WTC11 (cell line): ENCODE data around the gene IGFBPL1. TPM values are rescaled to one million over a fixed set of nuclear protein-coding genes. Genes with fewer than 3 reads are reported as not detected.

ENCODE experiments used
- ATAC-seq: fragments of 200-7000 bp; cut with Tn5 transposase; 2 replicates; pipeline ENCODE4 v1.10.0; 2021; ENCODE audit warnings: mild to moderate bottlenecking, moderate library complexity
- CTCF ChIA-PET: fragments of 300-600 bp; sonication (Branson Sonifier 250); formaldehyde crosslinking; loops from one replicate; lab custom pipeline; 2021; ENCODE audit warnings: antibody characterized with exemption; lab: Charles Lee
- POLR2A ChIA-PET: fragments of 350-600 bp; sonication (Branson Sonifier 250); formaldehyde crosslinking; loops from one replicate; lab custom pipeline; 2021; ENCODE audit warnings: antibody characterized with exemption; lab: Charles Lee
- DNase-seq: peaks from one replicate; pipeline ENCODE4 v3.0.0; 2021; ENCODE audit warnings: low spot score
- H3K27ac Mint-ChIP-seq: 2 replicates; pipeline ENCODE4 v1.8.0; 2021; ENCODE audit warnings: mixed read lengths
- H3K27me3 Mint-ChIP-seq: 2 replicates; pipeline ENCODE4 v1.8.0; 2021; ENCODE audit warnings: low read depth, mild to moderate bottlenecking, moderate library complexity, mixed read lengths
- H3K36me3 Mint-ChIP-seq: 2 replicates; pipeline ENCODE4 v1.8.0; 2021; ENCODE audit warnings: mixed read lengths
- H3K4me1 Mint-ChIP-seq: 2 replicates; pipeline ENCODE4 v1.8.0; 2022; ENCODE audit warnings: mixed read lengths
- H3K4me3 Mint-ChIP-seq: 2 replicates; pipeline ENCODE4 v1.8.0; 2021; ENCODE audit warnings: mild to moderate bottlenecking, moderate library complexity, mixed read lengths
- H3K9me3 Mint-ChIP-seq: 2 replicates; pipeline ENCODE4 v1.8.0; 2021; ENCODE audit warnings: mixed read lengths
- ETV6 ChIP-seq: sonication (generic); formaldehyde crosslinking; IDR thresholded peaks from 2 replicates; pipeline ENCODE4 v1.8.1; 2022; ENCODE audit warnings: mild to moderate bottlenecking, missing genetic modification reagents
- FOXK1 ChIP-seq: sonication (generic); formaldehyde crosslinking; IDR thresholded peaks from 2 replicates; pipeline ENCODE4 v1.8.0; 2022; ENCODE audit warnings: mild to moderate bottlenecking, moderate library complexity, missing genetic modification reagents
- GRHL2 ChIP-seq: fragments of 250-450 bp; sonication (Bioruptor Pico); IDR thresholded peaks from 2 replicates; pipeline ENCODE4 v1.8.0; 2022; ENCODE audit warnings: mild to moderate bottlenecking, moderate library complexity; ENCODE audit not compliant: insufficient replicate concordance, severe bottlenecking
- KAT7 ChIP-seq: sonication (generic); formaldehyde crosslinking; IDR thresholded peaks from 2 replicates; pipeline ENCODE4 v1.8.1; 2023; ENCODE audit warnings: missing genetic modification reagents, mild to moderate bottlenecking, borderline replicate concordance
- MXD4 ChIP-seq: fragments of 250-450 bp; sonication (Bioruptor Pico); IDR thresholded peaks from 2 replicates; pipeline ENCODE4 v1.8.0; 2021; ENCODE audit warnings: mild to moderate bottlenecking, moderate library complexity, borderline replicate concordance
- NFATC4 ChIP-seq: fragments of 250-450 bp; sonication (Bioruptor Pico); IDR thresholded peaks from 2 replicates; pipeline ENCODE4 v1.9.0; 2021; ENCODE audit warnings: mild to moderate bottlenecking
- SMAD4 ChIP-seq: sonication (generic); formaldehyde crosslinking; IDR thresholded peaks from 2 replicates; pipeline ENCODE4 v1.8.0; 2022; ENCODE audit warnings: mild to moderate bottlenecking, missing genetic modification reagents
- TEAD4 ChIP-seq: sonication (generic); formaldehyde crosslinking; IDR thresholded peaks from 2 replicates; pipeline ENCODE4 v1.8.0; 2022; ENCODE audit warnings: mild to moderate bottlenecking, missing genetic modification reagents
- ZBTB21 ChIP-seq: sonication (generic); formaldehyde crosslinking; IDR thresholded peaks from 2 replicates; pipeline ENCODE4 v1.8.1; 2023; ENCODE audit warnings: mild to moderate bottlenecking, missing genetic modification reagents, borderline replicate concordance
- total RNA-seq: library from RNA; stranded (reverse); gene quantifications from 3 replicates; pipeline ENCODE4 v1.2.3, GENCODE V29; 2021
- TF ChIP-seq, protein P1 (sequence below): sonication (generic); formaldehyde crosslinking; conservative IDR thresholded peaks from 2 replicates; pipeline ENCODE4 v1.8.1; 2023; ENCODE audit warnings: mild to moderate bottlenecking, low read depth, missing genetic modification reagents, moderate library complexity
- TF ChIP-seq, protein P2 (sequence below): sonication (generic); formaldehyde crosslinking; IDR thresholded peaks from 2 replicates; pipeline ENCODE4 v1.8.0; 2023; ENCODE audit warnings: mild to moderate bottlenecking, missing genetic modification reagents
- TF ChIP-seq, protein P3 (sequence below): fragments of 250-450 bp; sonication (Bioruptor Pico); IDR thresholded peaks from 2 replicates; pipeline ENCODE4 v1.9.0; 2021; ENCODE audit warnings: moderate library complexity, mild to moderate bottlenecking, inconsistent platforms, borderline replicate concordance
- TF ChIP-seq, protein P4 (sequence below): sonication (generic); formaldehyde crosslinking; IDR thresholded peaks from 2 replicates; pipeline ENCODE4 v1.8.1; 2022; ENCODE audit warnings: low read depth, missing genetic modification reagents, borderline replicate concordance
- TF ChIP-seq, protein P5 (sequence below): sonication (generic); formaldehyde crosslinking; IDR thresholded peaks from 2 replicates; pipeline ENCODE4 v1.8.1; 2022; ENCODE audit warnings: mild to moderate bottlenecking, missing genetic modification reagents, moderate library complexity, borderline replicate concordance
- TF ChIP-seq, protein P6 (sequence below): sonication (generic); formaldehyde crosslinking; IDR thresholded peaks from 2 replicates; pipeline ENCODE4 v1.8.0; 2022; ENCODE audit warnings: mild to moderate bottlenecking, missing genetic modification reagents
- TF ChIP-seq, protein P7 (sequence below): fragments of 250-450 bp; sonication (Bioruptor Pico); conservative IDR thresholded peaks from 2 replicates; pipeline ENCODE4 v1.9.0; 2021; ENCODE audit warnings: mild to moderate bottlenecking
- TF ChIP-seq, protein P8 (sequence below): sonication (generic); formaldehyde crosslinking; IDR thresholded peaks from 2 replicates; pipeline ENCODE4 v1.8.0; 2022; ENCODE audit warnings: mild to moderate bottlenecking, missing genetic modification reagents

Gene IGFBPL1
- total RNA-seq, 1 experiment from 2014 or later: 36.7 TPM

DNA sequence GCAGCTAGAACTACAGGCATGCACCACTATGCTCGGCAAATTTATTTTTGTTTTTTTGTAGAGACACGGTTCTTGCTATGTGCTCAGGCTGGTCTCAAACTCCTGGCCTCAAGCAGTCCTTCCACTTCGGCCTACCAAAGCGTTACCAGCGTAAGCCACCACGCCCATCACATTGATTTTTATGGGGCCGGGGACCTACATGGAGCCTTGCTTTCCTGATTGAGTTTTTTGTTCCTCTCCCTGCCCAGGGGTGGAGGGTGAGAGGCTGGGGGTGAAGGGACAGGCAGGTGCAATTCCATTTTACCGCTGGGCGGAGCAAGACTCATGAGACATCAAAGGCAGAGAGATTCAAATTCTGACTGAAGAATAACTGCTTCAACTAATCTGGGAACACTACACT lies 29.8 kb downstream of the IGFBPL1 start:
- CTCF ChIA-PET: no interaction called here
- POLR2A ChIA-PET: no interaction called here
- no peak for TF ChIP-seq NFATC4 (CRISPR knock-in tag)
- TF ChIP-seq, protein P1, sequence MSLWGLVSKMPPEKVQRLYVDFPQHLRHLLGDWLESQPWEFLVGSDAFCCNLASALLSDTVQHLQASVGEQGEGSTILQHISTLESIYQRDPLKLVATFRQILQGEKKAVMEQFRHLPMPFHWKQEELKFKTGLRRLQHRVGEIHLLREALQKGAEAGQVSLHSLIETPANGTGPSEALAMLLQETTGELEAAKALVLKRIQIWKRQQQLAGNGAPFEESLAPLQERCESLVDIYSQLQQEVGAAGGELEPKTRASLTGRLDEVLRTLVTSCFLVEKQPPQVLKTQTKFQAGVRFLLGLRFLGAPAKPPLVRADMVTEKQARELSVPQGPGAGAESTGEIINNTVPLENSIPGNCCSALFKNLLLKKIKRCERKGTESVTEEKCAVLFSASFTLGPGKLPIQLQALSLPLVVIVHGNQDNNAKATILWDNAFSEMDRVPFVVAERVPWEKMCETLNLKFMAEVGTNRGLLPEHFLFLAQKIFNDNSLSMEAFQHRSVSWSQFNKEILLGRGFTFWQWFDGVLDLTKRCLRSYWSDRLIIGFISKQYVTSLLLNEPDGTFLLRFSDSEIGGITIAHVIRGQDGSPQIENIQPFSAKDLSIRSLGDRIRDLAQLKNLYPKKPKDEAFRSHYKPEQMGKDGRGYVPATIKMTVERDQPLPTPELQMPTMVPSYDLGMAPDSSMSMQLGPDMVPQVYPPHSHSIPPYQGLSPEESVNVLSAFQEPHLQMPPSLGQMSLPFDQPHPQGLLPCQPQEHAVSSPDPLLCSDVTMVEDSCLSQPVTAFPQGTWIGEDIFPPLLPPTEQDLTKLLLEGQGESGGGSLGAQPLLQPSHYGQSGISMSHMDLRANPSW (CRISPR knock-in tag): no peak
- TF ChIP-seq, protein P2, sequence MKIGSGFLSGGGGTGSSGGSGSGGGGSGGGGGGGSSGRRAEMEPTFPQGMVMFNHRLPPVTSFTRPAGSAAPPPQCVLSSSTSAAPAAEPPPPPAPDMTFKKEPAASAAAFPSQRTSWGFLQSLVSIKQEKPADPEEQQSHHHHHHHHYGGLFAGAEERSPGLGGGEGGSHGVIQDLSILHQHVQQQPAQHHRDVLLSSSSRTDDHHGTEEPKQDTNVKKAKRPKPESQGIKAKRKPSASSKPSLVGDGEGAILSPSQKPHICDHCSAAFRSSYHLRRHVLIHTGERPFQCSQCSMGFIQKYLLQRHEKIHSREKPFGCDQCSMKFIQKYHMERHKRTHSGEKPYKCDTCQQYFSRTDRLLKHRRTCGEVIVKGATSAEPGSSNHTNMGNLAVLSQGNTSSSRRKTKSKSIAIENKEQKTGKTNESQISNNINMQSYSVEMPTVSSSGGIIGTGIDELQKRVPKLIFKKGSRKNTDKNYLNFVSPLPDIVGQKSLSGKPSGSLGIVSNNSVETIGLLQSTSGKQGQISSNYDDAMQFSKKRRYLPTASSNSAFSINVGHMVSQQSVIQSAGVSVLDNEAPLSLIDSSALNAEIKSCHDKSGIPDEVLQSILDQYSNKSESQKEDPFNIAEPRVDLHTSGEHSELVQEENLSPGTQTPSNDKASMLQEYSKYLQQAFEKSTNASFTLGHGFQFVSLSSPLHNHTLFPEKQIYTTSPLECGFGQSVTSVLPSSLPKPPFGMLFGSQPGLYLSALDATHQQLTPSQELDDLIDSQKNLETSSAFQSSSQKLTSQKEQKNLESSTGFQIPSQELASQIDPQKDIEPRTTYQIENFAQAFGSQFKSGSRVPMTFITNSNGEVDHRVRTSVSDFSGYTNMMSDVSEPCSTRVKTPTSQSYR (CRISPR knock-in tag): no peak
- TF ChIP-seq SMAD4 (CRISPR knock-in tag): no peak
- TF ChIP-seq, protein P3, sequence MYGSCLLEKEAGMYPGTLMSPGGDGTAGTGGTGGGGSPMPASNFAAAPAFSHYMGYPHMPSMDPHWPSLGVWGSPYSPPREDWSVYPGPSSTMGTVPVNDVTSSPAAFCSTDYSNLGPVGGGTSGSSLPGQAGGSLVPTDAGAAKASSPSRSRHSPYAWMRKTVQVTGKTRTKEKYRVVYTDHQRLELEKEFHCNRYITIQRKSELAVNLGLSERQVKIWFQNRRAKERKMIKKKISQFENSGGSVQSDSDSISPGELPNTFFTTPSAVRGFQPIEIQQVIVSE (CRISPR knock-in tag): no peak
- TF ChIP-seq FOXK1 (CRISPR knock-in tag): no peak
- TF ChIP-seq, protein P4, sequence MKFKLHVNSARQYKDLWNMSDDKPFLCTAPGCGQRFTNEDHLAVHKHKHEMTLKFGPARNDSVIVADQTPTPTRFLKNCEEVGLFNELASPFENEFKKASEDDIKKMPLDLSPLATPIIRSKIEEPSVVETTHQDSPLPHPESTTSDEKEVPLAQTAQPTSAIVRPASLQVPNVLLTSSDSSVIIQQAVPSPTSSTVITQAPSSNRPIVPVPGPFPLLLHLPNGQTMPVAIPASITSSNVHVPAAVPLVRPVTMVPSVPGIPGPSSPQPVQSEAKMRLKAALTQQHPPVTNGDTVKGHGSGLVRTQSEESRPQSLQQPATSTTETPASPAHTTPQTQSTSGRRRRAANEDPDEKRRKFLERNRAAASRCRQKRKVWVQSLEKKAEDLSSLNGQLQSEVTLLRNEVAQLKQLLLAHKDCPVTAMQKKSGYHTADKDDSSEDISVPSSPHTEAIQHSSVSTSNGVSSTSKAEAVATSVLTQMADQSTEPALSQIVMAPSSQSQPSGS (CRISPR knock-in tag): no peak
- TF ChIP-seq, protein P5, sequence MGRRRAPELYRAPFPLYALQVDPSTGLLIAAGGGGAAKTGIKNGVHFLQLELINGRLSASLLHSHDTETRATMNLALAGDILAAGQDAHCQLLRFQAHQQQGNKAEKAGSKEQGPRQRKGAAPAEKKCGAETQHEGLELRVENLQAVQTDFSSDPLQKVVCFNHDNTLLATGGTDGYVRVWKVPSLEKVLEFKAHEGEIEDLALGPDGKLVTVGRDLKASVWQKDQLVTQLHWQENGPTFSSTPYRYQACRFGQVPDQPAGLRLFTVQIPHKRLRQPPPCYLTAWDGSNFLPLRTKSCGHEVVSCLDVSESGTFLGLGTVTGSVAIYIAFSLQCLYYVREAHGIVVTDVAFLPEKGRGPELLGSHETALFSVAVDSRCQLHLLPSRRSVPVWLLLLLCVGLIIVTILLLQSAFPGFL: no peak
- no peak for TF ChIP-seq KAT7 (CRISPR knock-in tag)
- no peak for TF ChIP-seq ZBTB21 (CRISPR knock-in tag)
- TF ChIP-seq, protein P6, sequence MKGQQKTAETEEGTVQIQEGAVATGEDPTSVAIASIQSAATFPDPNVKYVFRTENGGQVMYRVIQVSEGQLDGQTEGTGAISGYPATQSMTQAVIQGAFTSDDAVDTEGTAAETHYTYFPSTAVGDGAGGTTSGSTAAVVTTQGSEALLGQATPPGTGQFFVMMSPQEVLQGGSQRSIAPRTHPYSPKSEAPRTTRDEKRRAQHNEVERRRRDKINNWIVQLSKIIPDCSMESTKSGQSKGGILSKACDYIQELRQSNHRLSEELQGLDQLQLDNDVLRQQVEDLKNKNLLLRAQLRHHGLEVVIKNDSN (CRISPR knock-in tag): no peak
- TF ChIP-seq TEAD4 (CRISPR knock-in tag): no peak
- TF ChIP-seq, protein P7, sequence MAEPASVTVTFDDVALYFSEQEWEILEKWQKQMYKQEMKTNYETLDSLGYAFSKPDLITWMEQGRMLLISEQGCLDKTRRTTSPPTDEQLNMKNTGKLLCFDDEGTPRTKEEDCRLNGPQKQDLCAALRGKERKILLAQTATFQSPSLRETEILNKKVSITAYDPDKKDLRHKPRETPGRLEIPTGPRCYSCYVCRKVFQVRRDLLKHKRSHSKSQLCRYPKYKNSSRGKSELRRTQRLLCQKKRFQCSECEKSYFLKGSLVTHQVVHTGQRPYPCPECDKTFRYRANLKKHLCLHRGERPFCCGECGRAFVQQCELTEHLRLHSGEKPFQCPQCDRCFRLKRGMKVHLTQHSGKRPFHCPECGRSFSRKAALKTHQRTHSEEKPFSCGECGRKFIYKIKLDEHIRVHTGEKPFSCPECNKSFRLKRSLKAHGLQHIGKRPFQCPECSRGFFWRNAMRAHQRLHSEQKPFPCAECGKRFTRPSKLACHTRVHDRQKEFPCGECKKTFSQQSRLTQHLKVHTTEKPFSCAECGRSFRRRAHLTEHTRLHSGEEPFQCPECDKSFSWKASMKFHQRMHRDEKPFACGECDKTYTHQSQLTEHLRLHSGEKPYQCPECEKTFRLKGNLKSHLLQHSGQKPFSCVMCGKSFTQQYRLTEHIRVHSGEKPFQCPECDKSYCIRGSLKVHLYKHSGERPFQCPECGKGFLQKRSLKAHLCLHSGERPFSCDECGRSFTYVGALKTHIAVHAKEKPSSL: no peak
- no peak for TF ChIP-seq ETV6 (CRISPR knock-in tag)
- TF ChIP-seq, protein P8, sequence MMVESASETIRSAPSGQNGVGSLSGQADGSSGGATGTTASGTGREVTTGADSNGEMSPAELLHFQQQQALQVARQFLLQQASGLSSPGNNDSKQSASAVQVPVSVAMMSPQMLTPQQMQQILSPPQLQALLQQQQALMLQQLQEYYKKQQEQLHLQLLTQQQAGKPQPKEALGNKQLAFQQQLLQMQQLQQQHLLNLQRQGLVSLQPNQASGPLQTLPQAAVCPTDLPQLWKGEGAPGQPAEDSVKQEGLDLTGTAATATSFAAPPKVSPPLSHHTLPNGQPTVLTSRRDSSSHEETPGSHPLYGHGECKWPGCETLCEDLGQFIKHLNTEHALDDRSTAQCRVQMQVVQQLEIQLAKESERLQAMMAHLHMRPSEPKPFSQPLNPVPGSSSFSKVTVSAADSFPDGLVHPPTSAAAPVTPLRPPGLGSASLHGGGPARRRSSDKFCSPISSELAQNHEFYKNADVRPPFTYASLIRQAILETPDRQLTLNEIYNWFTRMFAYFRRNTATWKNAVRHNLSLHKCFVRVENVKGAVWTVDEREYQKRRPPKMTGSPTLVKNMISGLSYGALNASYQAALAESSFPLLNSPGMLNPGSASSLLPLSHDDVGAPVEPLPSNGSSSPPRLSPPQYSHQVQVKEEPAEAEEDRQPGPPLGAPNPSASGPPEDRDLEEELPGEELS (CRISPR knock-in tag): no peak
- TF ChIP-seq GRHL2 (CRISPR knock-in tag): no peak
- no peak for TF ChIP-seq MXD4 (CRISPR knock-in tag)
- H3K27ac Mint-ChIP-seq: no peak overlapping the region
- H3K36me3 Mint-ChIP-seq: peaks cover 30% of the 10 kb centered on the region
- no peak for ATAC-seq
- no peak for DNase-seq
- peaks cover 24% of the 10 kb centered on the region for H3K27me3 Mint-ChIP-seq
- peaks cover 25% of the 10 kb centered on the region for H3K4me1 Mint-ChIP-seq
- H3K4me3 Mint-ChIP-seq: no peak overlapping the region
- H3K9me3 Mint-ChIP-seq: no peaks in the 10 kb centered on the region
